ENCODE data around the gene GPBAR1.

GRCh38 chr2:218244665-218245064, 16.1 kb upstream of the GPBAR1 start:
- TF ChIP-seq SUZ12 (IDR thresholded peaks at IDR 0.05; ENCODE audit: extremely low read depth, insufficient read depth, insufficient read length) (no peak), YY1 (IDR thresholded peaks at IDR 0.05; ENCODE audit: insufficient read depth, insufficient read length) (no peak)
